Activated CD8-positive, alpha-beta memory T cell treated with anti-CD3 and anti-CD28 coated beads, Interleukin-2, amount 50 U/mL, for 24 hours (primary cell): ENCODE results near the gene PRKG1.

Experiments
- DNase-seq: peaks from one replicate; pipeline ENCODE4 v3.0.0-alpha.2; 2020; ENCODE audit errors: extremely low read depth

The PRKG1 gene

GRCh38 chr10:51076299-51076841 is 2.1 kb downstream of the PRKG1 start:
- DNase-seq: no peak

DNA sequence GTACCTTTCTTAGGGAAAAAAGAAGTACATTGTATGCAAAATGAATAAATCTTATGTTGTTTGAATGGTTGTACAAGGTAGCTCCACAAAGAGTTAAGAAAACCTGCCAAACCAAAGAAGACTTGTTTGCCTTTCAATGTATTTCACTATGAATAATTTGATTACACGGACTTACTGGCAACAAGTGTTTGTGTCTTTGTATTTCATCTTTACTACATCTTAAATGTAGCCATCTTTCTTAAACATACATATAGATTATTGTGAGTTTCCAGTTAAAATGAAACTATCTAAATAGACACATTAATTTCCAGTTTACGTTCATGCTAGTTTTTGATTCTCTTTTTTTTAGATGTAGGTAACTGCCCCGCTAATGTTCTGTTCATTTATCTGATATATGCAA is 2.8 kb downstream of the PRKG1 start:
- no peak for DNase-seq

GRCh38 chr10:51077507-51077906 is 3.2 kb downstream of the PRKG1 start:
- no peak for DNase-seq

- no peak for DNase-seq
These were observed 5.0 kb downstream of the PRKG1 start for GRCh38 chr10:51079331-51079730.

DNA sequence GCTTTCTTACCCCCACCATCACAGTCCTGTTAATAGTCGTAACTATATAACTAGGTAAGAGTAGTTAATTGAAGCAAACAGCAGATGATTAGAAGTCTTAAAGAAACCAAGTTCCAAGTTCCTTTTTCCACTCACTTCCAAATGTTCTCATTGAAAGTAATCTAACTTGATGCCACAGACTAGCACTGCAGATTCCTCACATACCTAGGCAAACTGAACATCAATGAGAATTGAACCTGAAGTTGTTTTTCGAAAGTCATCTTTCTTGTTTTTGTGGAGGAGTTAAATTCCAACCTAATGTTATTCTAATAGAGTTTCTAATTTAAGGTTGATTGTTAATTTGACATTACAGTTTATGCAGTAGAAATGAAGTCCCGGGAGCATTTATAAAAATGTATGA is 5.5 kb downstream of the PRKG1 start:
- DNase-seq: no peak

DNA sequence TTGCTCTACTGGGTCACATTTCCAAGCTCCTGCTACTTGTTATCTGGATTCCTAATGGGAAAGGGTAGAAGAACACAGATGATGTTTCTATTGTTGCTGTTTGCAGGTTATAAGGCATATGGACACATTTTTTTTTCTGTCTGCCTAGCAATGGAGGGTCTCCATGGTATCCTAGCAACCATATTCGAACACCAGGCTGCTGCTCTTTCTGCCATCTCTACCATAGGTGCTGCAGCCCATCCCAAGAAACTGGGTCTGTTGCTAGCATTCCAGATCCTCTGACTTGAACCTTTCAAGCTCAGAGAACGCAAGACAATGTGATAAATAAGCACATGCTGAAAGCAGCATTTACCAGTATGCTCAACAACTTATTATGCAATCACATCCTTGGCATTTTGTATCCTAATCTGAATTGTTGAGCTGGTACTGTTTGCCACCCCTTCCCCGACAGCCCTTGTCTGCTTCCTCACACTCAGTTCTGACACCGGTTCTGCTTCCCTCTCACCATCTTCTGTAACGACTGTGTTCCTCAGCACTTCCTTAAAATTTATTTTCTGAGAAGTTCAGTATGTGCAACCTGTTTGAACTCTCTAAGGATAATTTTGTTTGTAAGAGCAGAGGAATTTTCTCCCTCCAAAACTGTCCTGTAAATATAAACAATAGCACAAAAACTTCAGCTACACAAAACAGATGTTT is 6.2 kb downstream of the PRKG1 start:
- no peak for DNase-seq

GRCh38 chr10:51082857-51083256 is 8.6 kb downstream of the PRKG1 start:
- no peak for DNase-seq

GRCh38 chr10:51083356-51083853 is 9.1 kb downstream of the PRKG1 start:
- DNase-seq: no peak

DNA sequence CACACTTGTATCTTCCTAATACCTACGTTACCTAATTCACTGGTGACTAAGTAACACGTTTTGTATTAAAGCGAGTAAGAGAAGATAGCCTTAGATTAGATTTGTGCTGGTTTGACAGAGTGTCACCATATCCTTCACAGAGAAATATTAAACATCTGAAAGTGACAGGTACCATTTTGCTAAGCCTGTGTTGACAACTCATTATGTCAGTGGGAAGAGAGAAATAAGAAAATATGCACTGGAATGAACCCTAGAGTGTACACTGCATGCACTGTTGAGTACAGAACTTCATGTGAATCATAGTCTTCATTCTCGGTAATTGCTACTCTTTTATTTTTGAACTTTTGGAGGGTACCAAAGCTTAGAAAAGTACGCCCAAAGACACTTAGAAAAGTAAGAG is 10.9 kb downstream of the PRKG1 start:
- DNase-seq: no peak

DNA sequence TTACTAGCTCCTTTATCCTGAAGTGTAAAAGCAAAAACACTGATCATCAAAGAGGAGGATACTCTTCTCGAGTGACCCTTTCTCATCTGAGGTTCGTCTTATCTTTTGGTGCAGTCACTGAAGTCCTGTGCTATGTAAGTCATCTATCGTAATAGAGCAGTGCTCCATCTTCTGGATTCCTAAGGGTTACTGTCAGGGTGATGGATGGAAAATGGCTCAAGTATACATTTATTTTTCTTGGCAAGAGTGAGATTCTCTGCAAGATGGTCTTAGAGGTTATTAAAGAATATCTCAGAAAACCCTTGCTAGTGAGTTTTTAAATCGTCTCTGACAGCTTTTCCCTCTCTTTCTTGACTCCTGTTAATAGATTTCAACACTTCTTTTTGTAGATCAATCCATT is 12.4 kb downstream of the PRKG1 start:
- DNase-seq: no peak

DNA sequence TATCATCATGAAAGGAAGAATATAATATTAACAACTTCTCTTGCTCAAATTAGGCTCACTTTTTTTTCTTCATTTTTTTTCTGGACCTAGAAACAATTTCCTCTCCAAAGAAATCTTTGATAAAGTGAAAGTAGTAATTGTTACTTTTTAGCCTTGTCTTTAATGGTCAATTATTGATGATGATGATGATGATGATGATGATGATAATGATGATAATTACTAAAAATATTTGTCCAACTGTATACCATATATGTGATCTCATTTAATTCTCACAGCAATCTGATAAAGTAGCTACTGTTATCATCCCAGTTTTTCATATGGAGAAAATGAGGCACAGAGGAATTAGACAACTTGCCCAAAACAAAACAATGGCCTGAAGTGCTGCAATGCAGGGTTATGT is 12.8 kb downstream of the PRKG1 start:
- no peak for DNase-seq

DNA sequence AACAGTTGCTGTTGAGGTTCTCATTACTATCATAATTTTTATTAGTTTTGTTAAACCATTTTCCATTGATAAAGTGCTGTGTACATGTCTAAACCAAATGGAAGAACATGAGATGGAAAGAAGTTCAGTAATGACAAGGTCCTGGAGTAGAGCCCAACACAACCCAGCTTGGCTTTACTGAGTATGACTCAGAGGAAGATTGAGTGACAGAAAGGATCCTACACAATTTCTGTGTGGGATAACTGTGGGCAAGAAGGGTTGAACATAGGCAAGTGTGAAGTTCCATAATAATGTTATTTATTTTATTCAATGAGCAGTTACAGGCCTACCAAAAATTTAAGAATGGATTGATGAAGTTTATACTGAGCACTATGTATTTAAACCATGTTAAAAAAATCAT is 15.9 kb downstream of the PRKG1 start:
- no peak for DNase-seq

- no peak for DNase-seq
These were observed 18.1 kb downstream of the PRKG1 start for GRCh38 chr10:51092402-51092801.

GRCh38 chr10:51095444-51095843 is 21.2 kb downstream of the PRKG1 start:
- DNase-seq: no peak

DNA sequence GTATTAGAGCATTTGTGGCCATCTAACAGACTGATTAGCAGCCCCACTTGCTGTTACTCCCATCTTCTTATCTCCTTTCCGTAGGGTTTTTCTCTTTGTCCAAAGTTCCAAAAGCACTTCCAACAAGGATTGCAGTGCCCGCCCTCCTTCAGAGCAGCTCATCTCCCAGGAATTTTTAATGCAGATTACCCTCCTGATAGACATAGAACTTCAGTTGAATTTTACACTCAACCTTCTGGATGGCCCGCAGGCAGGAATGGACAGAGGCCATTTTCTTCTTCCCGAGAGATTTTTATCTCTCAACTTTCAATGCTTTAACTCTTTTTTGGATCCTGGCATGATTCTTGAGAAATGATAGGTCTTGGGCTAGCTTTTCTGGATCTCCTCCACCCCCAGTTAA is 23.3 kb downstream of the PRKG1 start:
- DNase-seq: no peak

GRCh38 chr10:51100221-51100620 is 25.9 kb downstream of the PRKG1 start:
- no peak for DNase-seq

GRCh38 chr10:51103554-51104217 is 29.4 kb downstream of the PRKG1 start:
- DNase-seq: no peak

DNA sequence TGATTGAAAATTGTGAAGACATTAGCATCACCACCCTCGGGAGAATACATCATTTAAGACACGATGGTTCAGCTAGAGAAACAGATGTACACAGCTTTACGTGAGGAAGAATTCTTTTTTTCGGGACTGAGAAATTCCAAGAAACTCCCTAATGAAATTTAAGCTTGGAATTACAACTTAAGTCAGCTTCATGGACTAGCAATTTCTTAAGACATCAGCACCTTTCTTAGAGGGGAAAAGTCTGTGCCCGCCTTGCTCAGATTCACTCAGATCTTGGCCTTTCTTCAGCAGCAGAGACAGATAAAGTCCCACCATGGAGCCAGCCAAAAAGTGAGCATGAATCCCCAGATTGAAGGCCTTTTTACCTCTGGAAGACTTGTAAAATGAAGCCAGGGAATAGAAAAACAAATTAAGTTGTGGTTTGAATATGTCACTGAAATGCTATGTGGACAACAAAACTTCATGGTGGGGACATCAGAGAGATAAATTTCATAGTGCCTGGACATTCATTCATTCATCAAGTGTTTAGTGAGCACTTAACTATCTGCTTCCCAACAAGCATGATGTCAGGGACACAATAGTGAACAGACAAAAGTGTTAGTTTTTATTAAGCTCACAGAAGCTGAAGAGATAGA is 32.1 kb downstream of the PRKG1 start:
- DNase-seq: no peak

- no peak for DNase-seq
These were observed 34.1 kb downstream of the PRKG1 start for GRCh38 chr10:51108406-51108805.

DNA sequence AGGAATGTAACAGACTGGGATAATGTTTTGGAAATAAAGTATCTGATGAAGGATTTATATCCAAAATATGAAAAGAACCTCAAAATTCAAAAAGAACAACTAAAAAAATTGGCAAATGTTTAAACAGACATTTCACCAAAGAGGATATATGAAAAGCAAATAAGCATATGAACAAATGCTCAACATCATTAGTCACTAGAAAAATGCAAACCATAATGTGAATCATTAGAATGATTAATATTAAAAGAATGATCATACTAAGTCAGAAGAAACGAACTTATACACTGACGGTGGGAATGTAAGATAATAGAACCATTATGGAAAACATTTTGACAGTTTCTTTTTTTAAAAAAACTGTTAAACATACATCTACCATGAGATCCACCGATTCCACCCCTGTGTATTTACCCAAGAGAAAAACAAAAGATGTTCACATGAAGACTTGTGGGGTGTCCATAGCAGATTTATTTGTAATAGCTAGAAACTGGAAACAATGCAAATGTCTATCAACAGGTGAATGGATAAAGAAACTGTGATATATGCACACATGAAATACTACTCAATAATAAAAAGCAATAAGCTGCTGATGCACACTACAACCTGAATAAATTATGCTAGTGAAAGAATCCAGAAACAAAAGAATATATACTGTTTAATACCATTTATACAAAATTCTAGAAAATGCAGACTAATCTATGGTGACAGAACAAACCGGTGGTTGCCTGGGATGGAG is 35.7 kb downstream of the PRKG1 start:
- no peak for DNase-seq

GRCh38 chr10:51112013-51112412 is 37.7 kb downstream of the PRKG1 start:
- no peak for DNase-seq

DNA sequence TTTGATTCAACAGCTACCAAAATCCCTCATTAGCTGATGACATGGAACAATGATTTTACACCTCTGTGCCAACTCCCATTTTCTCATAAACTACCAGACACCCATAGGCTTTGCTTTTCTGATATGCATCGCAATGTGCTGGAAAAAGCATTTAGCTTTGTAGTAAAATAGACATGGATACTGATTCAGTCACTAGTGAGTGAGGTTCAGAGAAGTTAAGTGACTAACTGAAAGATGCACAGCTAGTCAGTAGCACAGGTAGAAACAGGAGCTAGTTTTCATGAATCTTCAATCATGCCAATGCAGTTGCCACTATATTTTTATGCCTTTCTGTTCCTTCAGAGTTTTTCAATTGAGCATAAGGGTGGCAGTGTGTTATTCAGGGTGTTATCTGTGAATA is 38.7 kb downstream of the PRKG1 start:
- no peak for DNase-seq
